Panc1 (cell line): ENCODE measurements around the gene ZNF74. TPM values are rescaled to one million over a fixed set of nuclear protein-coding genes. Genes with fewer than 3 reads are reported as not detected.

ENCODE experiments used
- ATAC-seq: fragments of 200-7000 bp; cut with Tn5 transposase; 2 replicates; pipeline ENCODE4 v1.9.1; 2020; ENCODE audit warnings: mild to moderate bottlenecking, moderate library complexity
- BruUV-seq: library from RNA; stranded (reverse); fragments of 400-500 nt; replicated peaks from 2 replicates; lab custom pipeline; 2021; lab: Mats Ljungman, UMichigan
- CTCF ChIA-PET: fragments of 300-600 bp; sonication (Branson Sonifier 250); formaldehyde crosslinking; loops from one replicate; lab custom pipeline; 2022; ENCODE audit warnings: antibody characterized with exemption; lab: Charles Lee
- POLR2A ChIA-PET: fragments of 300-600 bp; sonication (Branson Sonifier 250); formaldehyde crosslinking; loops from one replicate; lab custom pipeline; 2022; ENCODE audit warnings: antibody characterized with exemption; lab: Charles Lee
- DNase-seq: peaks from one replicate; pipeline ENCODE4 v3.0.0-alpha.2; 2010; ENCODE audit warnings: low read depth, low spot score
- H3K27ac ChIP-seq: 2 replicates; pipeline ENCODE4 v1.5.1; 2011; ENCODE audit warnings: mild to moderate bottlenecking, low read length, inconsistent platforms
- H3K27me3 ChIP-seq: fragments of 200-500 bp; sonication (Bioruptor generic); 2 replicates; pipeline ENCODE4 v1.6.0; 2014; ENCODE audit warnings: low read length, inconsistent platforms; ENCODE audit not compliant: control insufficient read depth, insufficient read depth
- H3K36me3 ChIP-seq: fragments of 200-500 bp; sonication (Bioruptor generic); 2 replicates; pipeline ENCODE4 v1.5.1; 2014; ENCODE audit warnings: inconsistent platforms, mild to moderate bottlenecking, low read length, moderate library complexity; ENCODE audit not compliant: control insufficient read depth, insufficient read depth
- H3K4me1 ChIP-seq: 2 replicates; pipeline ENCODE4 v1.5.1; 2011; ENCODE audit warnings: inconsistent platforms, mild to moderate bottlenecking, low read length, moderate library complexity; ENCODE audit not compliant: control insufficient read depth, insufficient read depth
- H3K4me3 ChIP-seq, 2 experiments: 2 replicates each; pipeline ENCODE4 v1.5.1; 2011 to 2012; ENCODE audit warnings: low read depth in 2 of 2, low read length in 2 of 2, mild to moderate bottlenecking in 2 of 2, inconsistent platforms in 1 of 2, moderate library complexity in 1 of 2
- H3K9me3 ChIP-seq: fragments of 200-500 bp; sonication (Bioruptor generic); 2 replicates; pipeline ENCODE4 v1.5.1; 2014; ENCODE audit warnings: low read depth, mild to moderate bottlenecking, inconsistent platforms, low read length, moderate library complexity; ENCODE audit not compliant: control insufficient read depth, insufficient read depth
- POLR2AphosphoS5 ChIP-seq: IDR thresholded peaks from 2 replicates; pipeline ENCODE4 v1.6.1; 2012; ENCODE audit warnings: mild to moderate bottlenecking, low read depth, low read length, moderate library complexity
- REST ChIP-seq, 2 experiments: IDR thresholded peaks; 2 replicates each; pipeline ENCODE4 v1.6.1; 2011 to 2012; ENCODE audit warnings: low read depth in 2 of 2, control low read depth in 1 of 2, low read length in 1 of 2, mild to moderate bottlenecking in 1 of 2, moderate library complexity in 1 of 2; ENCODE audit not compliant: insufficient read depth in 1 of 2
- SIN3A ChIP-seq: IDR thresholded peaks from 2 replicates; pipeline ENCODE4 v1.6.1; 2012; ENCODE audit warnings: low read depth, mild to moderate bottlenecking, low read length, moderate library complexity, borderline replicate concordance; ENCODE audit not compliant: insufficient read depth
- TCF7L2 ChIP-seq: IDR thresholded peaks from 2 replicates; pipeline ENCODE4 v1.6.1; 2011; ENCODE audit warnings: mild to moderate bottlenecking, low read depth, low read length, inconsistent platforms
- in situ Hi-C: cut with HindIII; loops from 2 replicates; pipeline ENCODE4 v1.10.0; 2016; ENCODE audit warnings: low sequenced_read_pairs, low pct_unique_long_range_greater_than_20kb
- intact Hi-C: fragments of 100-400 bp; cut with micrococcal nuclease; formaldehyde crosslinking; loops from one replicate; pipeline ENCODE4 v1.10.0; 2022; ENCODE audit not compliant: unreplicated experiment
- total RNA-seq: library from RNA; stranded (reverse); gene quantifications from one replicate; pipeline ENCODE4 v1.2.1, GENCODE V29; 2021; ENCODE audit not compliant: unreplicated experiment
- TF ChIP-seq, protein P1 (sequence below): fragments of 450-650 bp; IDR thresholded peaks from 2 replicates; pipeline ENCODE4 v1.5.1; 2017; ENCODE audit warnings: mild to moderate bottlenecking

Gene ZNF74
- total RNA-seq, 1 experiment from 2014 or later, result 13.2 TPM

- TF ChIP-seq SIN3A, result no peak
- no peak for TF ChIP-seq TCF7L2
- TF ChIP-seq, protein P1, sequence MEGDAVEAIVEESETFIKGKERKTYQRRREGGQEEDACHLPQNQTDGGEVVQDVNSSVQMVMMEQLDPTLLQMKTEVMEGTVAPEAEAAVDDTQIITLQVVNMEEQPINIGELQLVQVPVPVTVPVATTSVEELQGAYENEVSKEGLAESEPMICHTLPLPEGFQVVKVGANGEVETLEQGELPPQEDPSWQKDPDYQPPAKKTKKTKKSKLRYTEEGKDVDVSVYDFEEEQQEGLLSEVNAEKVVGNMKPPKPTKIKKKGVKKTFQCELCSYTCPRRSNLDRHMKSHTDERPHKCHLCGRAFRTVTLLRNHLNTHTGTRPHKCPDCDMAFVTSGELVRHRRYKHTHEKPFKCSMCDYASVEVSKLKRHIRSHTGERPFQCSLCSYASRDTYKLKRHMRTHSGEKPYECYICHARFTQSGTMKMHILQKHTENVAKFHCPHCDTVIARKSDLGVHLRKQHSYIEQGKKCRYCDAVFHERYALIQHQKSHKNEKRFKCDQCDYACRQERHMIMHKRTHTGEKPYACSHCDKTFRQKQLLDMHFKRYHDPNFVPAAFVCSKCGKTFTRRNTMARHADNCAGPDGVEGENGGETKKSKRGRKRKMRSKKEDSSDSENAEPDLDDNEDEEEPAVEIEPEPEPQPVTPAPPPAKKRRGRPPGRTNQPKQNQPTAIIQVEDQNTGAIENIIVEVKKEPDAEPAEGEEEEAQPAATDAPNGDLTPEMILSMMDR, result no peak
- TF ChIP-seq REST (IDR thresholded peaks at IDR 0.05; ENCODE audit: insufficient read depth in 1 of 2, low read depth in 2 of 2, low read length in 1 of 2), result no peak
- TF ChIP-seq POLR2AphosphoS5, result no peak
- no peaks in the 10 kb centered on the region for H3K4me1 ChIP-seq
- no peaks in the 10 kb centered on the region for H3K36me3 ChIP-seq
- POLR2A ChIA-PET, result no interaction called here
- in situ Hi-C loops (no loop called here), intact Hi-C loops (no loop called here)
- DNase-seq (no peak), ATAC-seq (no peak)
- no TSS peak for BruUV-seq
- H3K27me3 ChIP-seq, result no peaks in the 10 kb centered on the region
- H3K27ac ChIP-seq, result no peak overlapping the region
- H3K9me3 ChIP-seq, result no peaks in the 10 kb centered on the region
- CTCF ChIA-PET, result no interaction called here
- no peak overlapping the region for H3K4me3 ChIP-seq
Measured at GRCh38 chr22:20404881-20405280, 10.9 kb downstream of the ZNF74 start.

DNA sequence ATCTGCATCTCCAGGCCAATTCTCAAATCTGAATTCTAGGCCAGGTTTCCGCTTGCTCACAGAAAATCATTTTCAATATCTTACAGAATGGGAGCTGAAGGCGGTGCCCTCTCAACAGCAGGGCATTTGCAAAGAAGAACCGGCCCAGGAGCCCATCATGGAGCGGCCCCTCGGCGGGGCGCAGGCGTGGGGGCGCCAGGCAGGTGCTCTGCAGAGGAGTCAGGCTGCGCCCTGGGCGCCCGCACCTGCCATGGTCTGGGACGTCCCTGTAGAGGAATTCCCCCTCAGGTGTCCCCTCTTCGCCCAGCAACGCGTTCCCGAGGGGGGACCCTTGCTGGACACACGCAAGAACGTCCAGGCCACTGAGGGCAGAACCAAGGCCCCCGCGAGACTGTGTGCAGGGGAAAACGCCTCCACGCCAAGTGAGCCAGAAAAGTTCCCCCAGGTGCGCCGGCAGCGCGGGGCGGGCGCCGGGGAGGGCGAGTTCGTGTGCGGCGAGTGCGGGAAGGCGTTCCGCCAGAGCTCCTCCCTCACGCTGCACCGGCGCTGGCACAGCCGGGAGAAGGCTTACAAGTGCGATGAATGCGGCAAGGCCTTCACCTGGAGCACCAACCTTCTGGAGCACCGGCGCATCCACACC lies 11.5 kb downstream of the ZNF74 start:
- H3K9me3 ChIP-seq, result no peaks in the 10 kb centered on the region
- TF ChIP-seq TCF7L2 (no peak), SIN3A (no peak), REST (IDR thresholded peaks at IDR 0.05; ENCODE audit: insufficient read depth in 1 of 2, low read depth in 2 of 2, low read length in 1 of 2) (no peak), POLR2AphosphoS5 (no peak)
- TF ChIP-seq, protein P1, result no peak
- CTCF ChIA-PET, result no interaction called here
- in situ Hi-C loops, result no loop called here
- ATAC-seq, result no peak
- H3K4me1 ChIP-seq, result no peaks in the 10 kb centered on the region
- no peak for DNase-seq
- H3K27me3 ChIP-seq, result no peaks in the 10 kb centered on the region
- H3K27ac ChIP-seq, result no peak overlapping the region
- BruUV-seq, result no TSS peak
- H3K4me3 ChIP-seq, result no peak overlapping the region
- POLR2A ChIA-PET, result no interaction called here
- no peaks in the 10 kb centered on the region for H3K36me3 ChIP-seq
- intact Hi-C loops, result no loop called here
